K562 (cell line): ENCODE measurements around the gene AAMDC. TPM values are rescaled to one million over a fixed set of nuclear protein-coding genes. Genes with fewer than 3 reads are reported as not detected.

Experiments used
- ATAC-seq: fragments of 200-7000 bp; cut with Tn5 transposase; 3 replicates; pipeline ENCODE4 v1.9.1; 2020; ENCODE audit warnings: moderate library complexity
- BruUV-seq: library from RNA; stranded (reverse); fragments of 400-500 nt; replicated peaks from 2 replicates; lab custom pipeline; 2021; lab: Mats Ljungman, UMichigan
- CTCF ChIA-PET: fragments of 300-600 bp; formaldehyde crosslinking; extraction: SDS; loops from one replicate; lab custom pipeline; 2021; ENCODE audit warnings: low intra/inter-chr PET ratio; lab: Yijun Ruan, JAX
- POLR2A ChIA-PET: fragments of 300-600, 350-650 bp; sonication (Branson Sonifier 250); formaldehyde crosslinking; extraction: SDS; loops from one replicate; lab custom pipeline; 2021; ENCODE audit warnings: antibody characterized with exemption, inconsistent platforms; lab: Yijun Ruan, JAX
- DNase-seq, 4 experiments: peaks; one replicate each; pipeline versions ENCODE4 v3.0.0 to v3.0.0-alpha.2; 2011 to 2018; ENCODE audit warnings: low spot score in 3 of 4, mixed read lengths in 3 of 4; ENCODE audit errors: extremely low read depth in 1 of 4
- FAIRE-seq: peaks from 2 replicates; lab custom pipeline; 2011; peaks lifted over from hg19 to GRCh38; lab: Jason Lieb, UNC
- H2AFZ ChIP-seq: 2 replicates; pipeline ENCODE4 v1.6.0; 2011; ENCODE audit warnings: low read depth, low read length, control low read depth, inconsistent platforms
- H3K27ac ChIP-seq: fragments of 200-600 bp; 3 replicates; pipeline ENCODE4 v1.8.0; 2011; ENCODE audit warnings: low read depth, mild to moderate bottlenecking, control low read depth, inconsistent platforms, low read length, moderate library complexity, mixed read lengths; ENCODE audit errors: extremely low read depth
- H3K27me3 ChIP-seq, 2 experiments: fragments of 300-600 bp in 1 of 2; 2 replicates in 1 of 2; 3 replicates in 1 of 2; pipeline versions ENCODE4 v1.6.0 to v1.8.0; 2011; ENCODE audit warnings: inconsistent platforms in 2 of 2, low read length in 2 of 2, mild to moderate bottlenecking in 1 of 2, mixed read lengths in 1 of 2, moderate library complexity in 1 of 2; ENCODE audit not compliant: control insufficient read depth in 2 of 2, insufficient read depth in 2 of 2
- H3K36me3 ChIP-seq: fragments of 300-600 bp; 3 replicates; pipeline ENCODE4 v1.8.0; 2011; ENCODE audit warnings: mild to moderate bottlenecking, low read length, inconsistent platforms; ENCODE audit not compliant: control insufficient read depth, insufficient read depth
- H3K4me1 ChIP-seq, 2 experiments: fragments of 200-600 bp in 1 of 2; replicated peaks in 1 of 2; 2 replicates in 1 of 2; 3 replicates in 1 of 2; pipeline versions ENCODE4 v1.5.1 to v1.8.0; 2011; ENCODE audit warnings: inconsistent platforms in 2 of 2, low read length in 2 of 2, mild to moderate bottlenecking in 1 of 2, mixed read lengths in 1 of 2, moderate library complexity in 1 of 2; ENCODE audit not compliant: control insufficient read depth in 2 of 2, insufficient read depth in 2 of 2
- H3K4me2 ChIP-seq: 2 replicates; pipeline ENCODE4 v1.6.1; 2011; ENCODE audit warnings: low read length, control low read depth, inconsistent platforms, mixed read lengths; ENCODE audit not compliant: insufficient read depth
- H3K4me3 ChIP-seq: fragments of 200-600 bp; sonication (generic), shearing (Covaris generic); 2 replicates; pipeline ENCODE4 v1.5.1; 2016; ENCODE audit warnings: control low read depth, inconsistent platforms
- H3K79me2 ChIP-seq: fragments of 200-600 bp; 3 replicates; pipeline ENCODE4 v1.8.0; 2011; ENCODE audit warnings: low read length, inconsistent platforms; ENCODE audit not compliant: control insufficient read depth, insufficient read depth
- H3K9ac ChIP-seq, 2 experiments: 2 replicates each; pipeline versions ENCODE4 v1.6.0 to v1.6.1; 2011; ENCODE audit warnings: low read depth in 2 of 2, low read length in 2 of 2, control low read depth in 1 of 2, inconsistent platforms in 1 of 2, mild to moderate bottlenecking in 1 of 2, mixed read lengths in 1 of 2; ENCODE audit not compliant: insufficient read depth in 1 of 2
- H3K9me1 ChIP-seq: one replicate; pipeline ENCODE4 v1.6.0; 2011; ENCODE audit warnings: inconsistent platforms, mild to moderate bottlenecking, low read length, moderate library complexity; ENCODE audit not compliant: control insufficient read depth, insufficient read depth
- H3K9me3 ChIP-seq: replicated peaks from 2 replicates; pipeline ENCODE4 v1.5.1; 2011; ENCODE audit warnings: low read depth, low read length, inconsistent platforms; ENCODE audit not compliant: control insufficient read depth, insufficient read depth
- H4K20me1 ChIP-seq: replicated peaks from 2 replicates; pipeline ENCODE4 v1.6.1; 2011; ENCODE audit warnings: low read length, inconsistent platforms, mixed read lengths; ENCODE audit not compliant: control insufficient read depth, insufficient read depth
- BDP1 ChIP-seq: IDR thresholded peaks from 3 replicates; pipeline ENCODE4 v1.6.1; 2011; ENCODE audit not compliant: insufficient read length, insufficient read depth
- HNRNPK ChIP-seq: fragments of 200-400 bp; formaldehyde crosslinking; IDR thresholded peaks from one replicate; pipeline ENCODE4 v1.6.1; 2018; ENCODE audit warnings: mild to moderate bottlenecking, low read depth, low read length; ENCODE audit not compliant: poor library complexity, severe bottlenecking
- NBN ChIP-seq: fragments of 450-650 bp; IDR thresholded peaks from 2 replicates; pipeline ENCODE4 v1.6.1; 2016; ENCODE audit warnings: low read depth, mild to moderate bottlenecking
- NUFIP1 ChIP-seq: fragments of 450-650 bp; IDR thresholded peaks from 2 replicates; pipeline ENCODE4 v1.6.1; 2018; ENCODE audit not compliant: partially characterized antibody
- POU5F1 ChIP-seq: fragments of 150-350 bp; IDR thresholded peaks from 2 replicates; pipeline ENCODE4 v1.6.1; 2014; ENCODE audit warnings: borderline replicate concordance, low read length, low read depth, mild to moderate bottlenecking; ENCODE audit not compliant: partially characterized antibody
- RBM22 ChIP-seq: fragments of 200-400 bp; formaldehyde crosslinking; IDR thresholded peaks from 2 replicates; pipeline ENCODE4 v1.6.1; 2018; ENCODE audit warnings: low read length, low read depth; ENCODE audit not compliant: poor library complexity, severe bottlenecking
- SPI1 ChIP-seq: IDR thresholded peaks from 2 replicates; pipeline ENCODE4 v1.6.1; 2011; ENCODE audit warnings: low read depth, low read length, control low read depth, borderline replicate concordance
- TAF15 ChIP-seq: fragments of 200-400 bp; formaldehyde crosslinking; IDR thresholded peaks from 2 replicates; pipeline ENCODE4 v1.6.1; 2017; ENCODE audit warnings: mild to moderate bottlenecking, low read depth, low read length, moderate library complexity
- ZFX ChIP-seq: sonication (generic); formaldehyde crosslinking; IDR thresholded peaks from 2 replicates; pipeline ENCODE4 v1.8.0; 2022; ENCODE audit warnings: mild to moderate bottlenecking, missing genetic modification reagents, moderate library complexity
- WGBS: fragments of 100-300 bp; shearing (Covaris generic); methylation state at CpG from one replicate; pipeline ENCODE4 v1.1.6; 2016; ENCODE audit warnings: low coverage, mixed read lengths; ENCODE audit not compliant: insufficient coverage; ENCODE audit errors: missing lambda C conversion rate; 5-methylcytosine and 5-hydroxymethylcytosine counted together
- in situ Hi-C: fragments of 300-500 bp; cut with MboI; formaldehyde crosslinking; loops from 4 replicates; pipeline ENCODE4 v1.15.0; 2018; ENCODE audit warnings: inconsistent platforms, mixed read lengths
- intact Hi-C: fragments of 100-400 bp; cut with micrococcal nuclease; formaldehyde crosslinking; loops from 2 replicates; pipeline ENCODE4 v1.14.2; 2022
- polyA plus RNA-seq, 8 experiments: library from polyadenylated mRNA; depleted of rRNA in 4 of 8; stranded (reverse) in 5 of 8; unstranded in 3 of 8; fragments of >200 nt; fragmentation: Nextera tagmentation in 2 of 8; fragmentation: Illumina TruSeq in 1 of 8; extraction: Ambion mirVana in 2 of 8; extraction: Trizol in 1 of 8; gene quantifications; 2 replicates each; pipeline versions ENCODE4 v1.2.1 to v1.2.3, GENCODE V29; 2011 to 2014; ENCODE audit warnings: inconsistent platforms in 1 of 8, missing spikeins in 1 of 8
- total RNA-seq, 7 experiments: library from RNA; depleted of rRNA in 6 of 7; stranded (reverse); fragments of >200 nt in 6 of 7; fragmentation: Illumina TruSeq in 2 of 7; extraction: Trizol in 2 of 7; gene quantifications; 2 replicates each; pipeline versions ENCODE4 v1.2.1 to v1.2.3, GENCODE V29; 2011 to 2021; ENCODE audit warnings: low replicate concordance in 1 of 7
- TF ChIP-seq, protein P1 (sequence below), 3 experiments: IDR thresholded peaks in 2 of 3; conservative IDR thresholded peaks in 1 of 3; 2 replicates each; pipeline ENCODE4 v1.5.1; 2011 to 2012; ENCODE audit warnings: low read length in 3 of 3, mild to moderate bottlenecking in 3 of 3, control low read depth in 2 of 3, improper control_type of control experiment in 1 of 3, inconsistent platforms in 1 of 3, low read depth in 1 of 3, mixed read lengths in 1 of 3, moderate library complexity in 1 of 3; ENCODE audit not compliant: insufficient read depth in 2 of 3
- TF ChIP-seq, protein P2 (sequence below): fragments of 200-800 bp; sonication (Bioruptor generic); IDR thresholded peaks from 2 replicates; pipeline ENCODE4 v1.6.1; 2017; ENCODE audit warnings: missing genetic modification characterization, missing compliant biosample characterization

Gene AAMDC
- total and polyA plus RNA-seq, 9 of the 15 experiments (the other 6 are each of a cell fraction or from before 2014, with no cell fraction given), result 10.4 to 40.6 (median 15.6) TPM

DNA sequence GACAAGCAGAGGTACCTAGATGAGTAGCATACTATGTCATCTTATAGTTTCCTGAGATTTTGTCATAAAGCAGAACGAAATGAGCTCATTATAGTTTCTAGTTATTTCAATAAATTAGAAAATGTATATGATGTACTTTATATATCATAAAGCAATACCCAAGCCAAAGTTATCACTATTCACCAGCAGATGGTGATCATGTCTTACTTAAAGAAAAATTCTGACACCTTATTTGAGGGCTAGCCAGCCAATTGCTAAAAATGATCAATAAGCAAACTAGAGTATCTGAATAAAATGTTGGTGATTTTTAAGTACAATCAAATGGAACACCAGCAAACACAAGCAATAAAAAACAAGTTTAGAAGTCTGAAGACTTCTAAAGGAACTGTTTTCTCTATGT is 44.5 kb upstream of the AAMDC start (continued):
- TF ChIP-seq, protein P1, sequence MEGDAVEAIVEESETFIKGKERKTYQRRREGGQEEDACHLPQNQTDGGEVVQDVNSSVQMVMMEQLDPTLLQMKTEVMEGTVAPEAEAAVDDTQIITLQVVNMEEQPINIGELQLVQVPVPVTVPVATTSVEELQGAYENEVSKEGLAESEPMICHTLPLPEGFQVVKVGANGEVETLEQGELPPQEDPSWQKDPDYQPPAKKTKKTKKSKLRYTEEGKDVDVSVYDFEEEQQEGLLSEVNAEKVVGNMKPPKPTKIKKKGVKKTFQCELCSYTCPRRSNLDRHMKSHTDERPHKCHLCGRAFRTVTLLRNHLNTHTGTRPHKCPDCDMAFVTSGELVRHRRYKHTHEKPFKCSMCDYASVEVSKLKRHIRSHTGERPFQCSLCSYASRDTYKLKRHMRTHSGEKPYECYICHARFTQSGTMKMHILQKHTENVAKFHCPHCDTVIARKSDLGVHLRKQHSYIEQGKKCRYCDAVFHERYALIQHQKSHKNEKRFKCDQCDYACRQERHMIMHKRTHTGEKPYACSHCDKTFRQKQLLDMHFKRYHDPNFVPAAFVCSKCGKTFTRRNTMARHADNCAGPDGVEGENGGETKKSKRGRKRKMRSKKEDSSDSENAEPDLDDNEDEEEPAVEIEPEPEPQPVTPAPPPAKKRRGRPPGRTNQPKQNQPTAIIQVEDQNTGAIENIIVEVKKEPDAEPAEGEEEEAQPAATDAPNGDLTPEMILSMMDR (IDR thresholded peaks at IDR 0.05 in 2 of 3, conservative IDR thresholded peaks at IDR 0.05 in 1 of 3; ENCODE audit: insufficient read depth in 2 of 3, low read depth in 1 of 3, low read length in 3 of 3), result peak in 2 of 3 experiments; percentile 27 to 50; a peak in 3 of 6 replicates
- TF ChIP-seq NBN, result no peak
- no peak for TF ChIP-seq BDP1
- TF ChIP-seq SPI1, result no peak

DNA sequence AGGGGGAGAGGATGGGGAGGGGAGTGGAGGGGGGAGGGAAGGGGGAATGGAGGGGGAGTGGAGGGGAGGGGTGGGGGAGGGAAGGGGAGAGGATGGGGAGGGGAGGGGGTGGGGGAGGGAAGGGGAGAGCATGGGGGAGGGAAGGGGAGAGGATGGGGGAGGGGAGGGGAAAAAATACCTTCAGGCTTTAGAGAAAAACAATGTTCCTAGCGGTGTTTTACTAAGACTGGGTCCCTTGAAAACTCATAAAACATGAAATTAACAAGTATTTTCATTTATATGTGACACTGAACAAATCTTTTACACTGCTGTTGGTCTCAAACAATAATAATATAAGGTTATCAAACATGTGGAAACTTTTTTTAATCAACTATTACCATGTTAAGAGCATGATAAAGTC is 42.8 kb upstream of the AAMDC start:
- BruUV-seq, result no TSS peak
- intact Hi-C loops (loop anchor here (2.0 kb wide), 1 partner anchor 43 kb away; the partner anchor contains the start of genes AAMDC and RSF1), in situ Hi-C loops (no loop called here)
- Histone ChIP-seq H3K4me1 (peaks cover 0 to 3% of the 10 kb centered on the region in 2 experiments; a peak in 1 of 5 replicates), H3K36me3 (peaks cover 4% of the 10 kb centered on the region; the same call in 2 of the 3 replicates), H3K4me2 (no peak overlapping the region), H3K9me3 (no peaks in the 10 kb centered on the region), H4K20me1 (no peaks in the 10 kb centered on the region), H3K9ac (no peak overlapping the region), H3K27ac (peak overlapping the region; percentile 30; the same call in 1 of the 3 replicates), H3K4me3 (no peak overlapping the region), H2AFZ (no peak overlapping the region), H3K9me1 (no peaks in the 10 kb centered on the region), H3K79me2 (peaks cover 66% of the 10 kb centered on the region), H3K27me3 (no peaks in the 10 kb centered on the region)
- POLR2A ChIA-PET, result interaction anchor here (0.6 to 1.1 kb wide), 2 partner anchors 11 to 1796 kb away, joined by 3 read pairs; no protein-coding TSS in a partner anchor
- CTCF ChIA-PET, result interaction anchor here (1.0 kb wide), 1 partner anchor 256 kb away, joined by 4 read pairs; no protein-coding TSS in a partner anchor
- no peak for DNase-seq
- no peak for ATAC-seq
- no peak for FAIRE-seq
- no CpG with 5 or more reads among the region's 1 CpG for WGBS
- TF ChIP-seq, protein P2, sequence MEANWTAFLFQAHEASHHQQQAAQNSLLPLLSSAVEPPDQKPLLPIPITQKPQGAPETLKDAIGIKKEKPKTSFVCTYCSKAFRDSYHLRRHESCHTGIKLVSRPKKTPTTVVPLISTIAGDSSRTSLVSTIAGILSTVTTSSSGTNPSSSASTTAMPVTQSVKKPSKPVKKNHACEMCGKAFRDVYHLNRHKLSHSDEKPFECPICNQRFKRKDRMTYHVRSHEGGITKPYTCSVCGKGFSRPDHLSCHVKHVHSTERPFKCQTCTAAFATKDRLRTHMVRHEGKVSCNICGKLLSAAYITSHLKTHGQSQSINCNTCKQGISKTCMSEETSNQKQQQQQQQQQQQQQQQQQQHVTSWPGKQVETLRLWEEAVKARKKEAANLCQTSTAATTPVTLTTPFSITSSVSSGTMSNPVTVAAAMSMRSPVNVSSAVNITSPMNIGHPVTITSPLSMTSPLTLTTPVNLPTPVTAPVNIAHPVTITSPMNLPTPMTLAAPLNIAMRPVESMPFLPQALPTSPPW, result peak; percentile 49
- TF ChIP-seq NUFIP1 (no peak), ZFX (CRISPR knock-in tag) (no peak), HNRNPK (peak; percentile 97), RBM22 (no peak), TAF15 (no peak), POU5F1 (no peak)
